ENCODE results near the gene PDLIM7.
A peak's percentile ranks its signal among the peaks of the same experiment; 100 is the strongest.

PDLIM7 gene

DNA sequence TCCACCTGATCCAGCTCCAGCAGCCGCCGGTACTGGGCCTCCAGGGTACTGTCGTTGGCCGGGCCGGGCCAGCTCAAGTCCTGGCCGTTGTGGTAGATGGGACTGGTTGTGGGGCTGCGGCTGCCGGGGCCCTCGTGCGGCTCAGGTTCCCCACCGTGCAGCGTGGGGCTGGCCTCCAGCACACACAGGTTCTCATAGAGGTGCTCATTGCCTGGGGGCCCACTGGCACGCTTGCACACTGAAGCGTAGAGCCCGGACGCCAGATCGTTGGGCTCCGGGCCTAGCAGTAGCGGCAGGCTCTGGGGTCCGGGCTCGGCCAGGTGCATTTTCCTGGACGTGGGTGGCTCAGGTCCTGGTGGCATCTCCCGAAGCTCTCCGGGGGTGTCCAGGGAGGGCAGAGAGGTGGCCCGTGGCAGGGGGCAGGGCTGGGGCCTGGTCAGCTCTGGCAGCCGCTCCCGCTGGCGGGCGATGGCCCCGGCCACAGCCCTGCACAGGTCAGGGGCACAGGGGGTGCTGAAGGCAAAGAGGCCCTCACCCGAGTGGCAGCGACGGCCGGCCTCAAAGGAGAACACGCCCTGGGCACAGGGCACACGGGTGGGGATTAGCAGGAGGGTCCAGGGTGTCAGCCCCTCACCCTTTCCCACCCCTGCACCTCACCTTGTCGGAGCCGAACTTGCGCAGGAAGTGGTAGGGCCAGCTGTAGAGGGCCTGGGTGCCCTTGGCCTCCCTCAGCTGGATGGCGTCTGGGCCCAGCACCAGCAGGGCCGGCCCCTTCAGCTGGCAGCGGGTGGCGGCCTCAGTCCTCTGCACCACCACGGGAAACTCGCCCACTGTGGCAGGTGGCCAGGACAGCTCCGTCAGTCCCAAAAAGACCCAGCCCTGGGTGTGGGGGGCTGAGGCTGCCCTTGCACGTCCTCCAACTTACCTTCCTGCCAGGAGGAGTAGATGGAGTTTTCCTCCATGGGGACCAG, 7.0 kb upstream of the PDLIM7 start:
- no peak for DNase-seq

DNA sequence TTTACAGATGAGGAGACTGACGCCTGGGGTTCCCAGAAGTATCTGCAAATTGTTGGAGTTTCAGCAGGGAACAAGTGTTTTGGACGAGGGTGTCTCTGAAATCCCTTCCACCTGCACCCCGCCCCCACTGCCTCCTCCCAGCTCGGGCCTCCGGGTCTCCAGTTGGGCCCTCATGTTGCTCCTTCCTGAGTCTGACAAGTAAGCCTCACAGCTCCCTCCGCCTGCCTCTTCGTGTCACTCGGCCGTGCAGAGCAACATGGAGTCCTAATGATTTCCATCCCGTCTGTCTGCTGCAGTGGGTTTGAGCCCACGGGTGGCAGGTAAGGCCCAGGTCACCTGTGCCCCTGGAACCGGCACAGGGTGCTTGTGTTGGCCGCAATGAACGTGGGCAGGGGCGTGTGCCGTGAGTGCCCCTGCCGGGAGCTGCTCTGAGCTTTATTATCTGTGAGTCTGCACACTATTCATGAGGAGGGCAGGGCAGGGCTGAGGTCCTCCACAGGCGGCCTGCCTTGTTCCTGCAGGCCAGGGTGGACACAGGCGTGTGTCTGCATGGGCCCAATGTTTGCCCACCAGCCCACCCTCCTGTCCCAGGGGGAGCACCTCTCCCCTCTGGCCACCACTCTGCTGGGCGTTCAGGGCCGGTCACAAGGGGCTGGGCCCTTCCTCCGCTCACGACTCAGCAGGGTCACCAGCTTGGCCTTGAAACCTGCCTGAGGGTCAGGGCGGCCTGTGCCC, 6.1 kb upstream of the PDLIM7 start:
- no peak for DNase-seq

DNA sequence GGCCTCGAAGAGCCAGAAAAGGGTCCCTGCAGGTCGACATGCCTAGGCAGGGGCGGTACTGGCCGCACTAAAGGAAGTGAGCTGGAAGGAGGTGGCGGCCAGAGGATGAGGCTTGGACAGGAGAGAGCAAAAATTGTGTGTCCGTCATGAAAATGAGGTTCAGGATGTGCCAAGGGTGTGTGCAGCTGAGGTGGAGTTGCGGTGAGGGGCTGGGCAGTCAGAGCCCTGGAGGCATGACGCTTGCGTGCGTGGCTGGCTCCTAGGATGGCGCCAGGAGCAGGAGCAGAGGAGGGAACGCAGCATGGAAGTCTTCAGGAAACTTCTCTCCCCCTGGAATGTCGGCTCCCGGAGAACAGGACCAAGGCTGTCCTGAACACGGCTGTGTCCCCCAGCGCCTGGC, 5.5 kb upstream of the PDLIM7 start:
- no peak for DNase-seq

DNA sequence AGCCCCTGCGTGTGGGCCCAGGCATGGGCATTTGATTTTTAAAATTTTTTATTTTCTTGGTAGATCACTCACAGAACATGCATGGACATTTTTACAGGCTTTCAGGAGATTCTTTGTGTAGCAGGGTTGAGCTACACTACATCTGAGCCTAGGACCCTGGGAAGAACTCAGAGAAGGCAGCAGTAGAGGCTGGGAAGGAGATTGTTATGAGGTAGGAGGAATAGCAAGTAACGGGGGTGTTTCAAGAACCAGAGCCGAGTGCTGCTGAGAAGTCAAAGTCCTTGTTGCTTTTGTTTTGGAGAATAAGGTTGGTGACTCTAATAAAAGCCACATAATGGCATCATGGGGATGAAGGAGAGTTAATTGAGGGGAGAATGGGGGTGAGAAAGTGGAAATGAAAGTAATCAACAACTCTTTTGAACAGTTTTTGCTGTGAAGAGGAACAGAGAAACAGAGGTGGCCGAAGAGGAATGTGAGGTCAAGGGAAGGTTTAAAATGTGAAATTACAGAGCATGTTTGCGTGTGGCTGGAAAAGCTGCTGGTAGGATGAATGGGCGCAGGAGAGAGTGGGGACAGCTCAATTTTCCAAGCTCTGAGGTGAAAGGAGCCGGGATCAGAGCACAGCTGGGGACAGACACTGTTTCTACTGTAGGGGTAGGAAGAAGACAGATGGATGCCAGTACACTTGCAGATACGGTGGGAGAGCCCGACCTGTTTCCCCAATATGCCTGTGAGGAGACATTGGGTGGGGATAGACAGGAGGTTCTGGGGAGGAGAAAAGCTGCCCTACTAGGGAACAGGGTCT, 4.7 kb upstream of the PDLIM7 start:
- DNase-seq = no peak

DNA sequence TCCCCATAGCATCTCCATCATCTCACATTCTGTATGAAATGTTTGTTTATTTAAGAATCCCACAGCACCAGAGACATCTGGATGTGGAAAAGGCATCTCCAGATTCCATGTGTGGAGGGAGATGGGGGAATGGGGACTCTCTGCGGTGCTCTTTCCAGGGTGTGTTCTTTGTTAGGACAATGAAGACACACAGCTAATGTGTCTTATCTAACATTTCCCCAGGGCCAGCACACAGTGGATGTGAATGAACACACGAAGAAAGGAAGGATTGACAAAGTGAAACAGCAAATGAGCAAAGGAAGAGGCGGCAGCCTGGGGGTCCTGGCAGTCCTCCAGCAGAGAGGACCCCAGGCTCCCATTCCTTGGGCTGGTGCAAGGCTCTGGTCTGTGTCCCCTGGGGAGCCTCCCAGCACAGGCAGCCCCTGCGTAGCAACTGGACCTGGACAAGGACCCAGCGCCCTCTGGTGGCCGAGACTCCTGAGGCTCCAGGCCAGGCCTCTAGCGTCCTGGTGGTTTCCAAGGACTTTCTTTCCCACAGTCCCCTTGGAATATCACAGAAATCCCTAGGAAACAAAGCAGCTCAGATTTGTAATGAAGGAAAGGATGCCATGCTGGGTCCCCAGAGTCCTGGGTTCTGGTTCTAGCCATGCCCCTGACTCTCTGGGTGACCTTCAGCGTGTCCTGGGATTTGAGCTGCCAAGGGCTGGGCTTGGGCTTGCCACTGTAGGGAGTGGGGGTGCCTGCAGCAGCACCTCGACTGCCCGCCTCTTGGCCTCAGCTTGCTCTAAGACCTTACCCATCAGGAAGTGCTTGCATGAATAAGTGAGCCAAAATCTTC, 3.5 kb upstream of the PDLIM7 start:
- DNase-seq = peak; percentile 42

DNA sequence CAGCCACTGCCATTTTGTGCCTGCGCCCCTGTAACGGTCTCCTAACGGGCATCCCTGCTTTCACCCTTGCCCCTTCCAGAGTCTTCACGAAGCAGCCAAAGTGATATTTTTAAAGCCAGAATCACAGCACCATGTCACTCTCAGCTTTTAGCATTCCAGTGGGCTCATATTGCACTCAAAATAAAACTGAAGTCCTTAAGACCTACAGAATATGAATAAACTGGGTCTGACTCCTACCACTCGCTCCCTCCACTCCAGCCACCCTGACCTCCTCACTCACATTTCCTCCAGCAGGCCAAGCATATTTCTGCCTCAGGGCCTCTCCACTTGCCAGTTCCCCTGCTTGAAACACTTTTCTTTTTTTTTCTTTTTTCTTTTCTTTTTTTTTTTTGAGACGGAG, 2.4 kb upstream of the PDLIM7 start:
- DNase-seq = no peak

DNA sequence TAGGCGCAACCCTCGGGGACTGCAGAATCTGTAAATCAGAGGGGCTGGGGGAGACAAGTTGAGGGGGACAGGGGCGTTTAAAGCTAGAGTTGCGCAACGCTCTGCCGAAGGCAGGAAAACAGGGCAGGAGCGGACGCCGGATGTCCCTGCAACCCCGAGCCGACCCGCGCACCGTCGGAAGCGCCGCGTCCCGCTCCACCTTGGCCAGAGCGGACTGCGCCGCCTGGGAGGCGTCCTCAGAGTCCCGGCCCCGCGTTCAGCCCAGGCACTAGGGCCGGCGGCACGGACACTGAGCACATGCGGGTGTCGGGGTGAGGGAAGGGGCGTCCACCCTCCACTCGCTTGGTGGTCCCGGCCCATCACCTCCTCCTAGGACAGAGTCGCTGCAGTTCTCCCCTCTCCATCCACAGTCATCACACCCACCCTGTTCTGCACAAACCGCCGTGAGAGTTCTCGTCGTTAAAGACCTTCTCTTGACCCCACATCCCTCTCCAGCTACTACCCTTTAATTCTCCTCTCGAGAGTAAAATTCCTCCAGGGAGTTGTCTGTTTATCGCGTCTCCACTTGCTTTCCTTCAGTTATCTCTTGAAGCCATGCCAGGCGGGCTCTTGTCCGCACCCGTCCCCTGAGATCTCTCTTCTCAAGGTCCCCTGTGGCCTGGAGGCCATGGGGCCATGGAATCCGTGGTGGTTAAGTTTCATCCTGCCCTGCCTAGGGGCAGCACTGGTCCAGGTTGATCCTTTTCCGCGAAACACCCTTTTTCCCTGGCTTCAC, 796 bp upstream of the PDLIM7 start:
- DNase-seq = no peak

DNA sequence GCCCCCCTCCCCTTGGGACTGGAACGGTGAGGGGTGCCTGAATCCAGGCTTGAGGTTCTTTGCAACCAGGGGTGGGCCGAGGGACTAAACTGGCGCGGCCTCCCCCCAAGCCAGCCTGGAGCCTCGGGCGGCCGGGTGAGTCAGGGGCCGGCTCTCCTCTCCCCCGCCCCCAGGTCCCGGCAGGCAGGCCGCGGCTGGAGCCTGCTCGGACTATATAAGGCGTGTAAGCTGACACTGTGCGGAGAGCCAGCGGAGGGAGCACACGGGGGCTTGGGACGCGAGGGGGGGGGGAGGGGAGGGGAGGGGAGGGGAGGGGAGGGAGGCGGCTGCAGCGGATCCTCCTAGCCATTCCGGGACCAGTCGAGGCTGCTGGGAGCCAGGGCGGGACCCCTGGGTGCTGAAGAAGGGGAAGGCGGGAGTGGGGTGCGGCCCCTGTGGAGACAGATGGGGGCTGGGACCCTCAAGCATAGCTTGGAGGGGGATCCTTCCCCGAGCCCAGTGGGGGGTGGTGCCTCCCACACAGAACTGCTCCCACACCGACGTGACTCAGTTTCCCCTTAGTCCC, 595 bp downstream of the PDLIM7 start:
- DNase-seq = peak; percentile 18

DNA sequence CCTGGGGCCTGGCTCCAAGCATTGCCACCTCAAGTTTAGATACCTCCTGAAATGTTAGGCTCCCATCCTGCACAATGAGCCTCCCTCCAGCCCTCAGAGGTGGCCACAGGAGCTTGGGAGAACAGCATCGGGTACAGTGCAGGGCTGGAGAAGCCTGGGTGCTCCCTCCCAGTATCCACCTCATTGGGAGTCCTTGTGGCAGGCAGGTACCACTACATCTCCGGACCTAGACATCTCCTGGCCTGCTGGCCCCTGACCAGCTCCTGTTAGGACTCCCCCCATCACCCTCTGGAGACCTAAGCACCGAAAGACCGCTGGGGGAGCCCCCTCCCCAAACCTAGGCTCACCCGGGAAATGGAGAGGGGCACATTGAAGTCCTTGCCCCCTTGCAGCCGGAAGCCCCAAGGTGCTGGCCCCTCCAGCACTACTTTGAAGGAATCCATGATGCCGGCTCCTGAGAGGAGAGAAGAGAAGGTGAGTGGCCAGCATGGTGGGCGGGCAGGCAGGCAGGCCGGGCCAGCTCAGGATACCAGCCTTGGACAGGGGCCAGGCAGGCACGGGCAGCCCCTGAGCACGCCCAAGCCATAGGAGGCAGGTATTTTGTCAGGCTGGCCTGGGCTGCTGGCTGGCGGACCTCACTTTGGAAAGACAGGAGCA, 1.2 kb downstream of the PDLIM7 start:
- no peak for DNase-seq

DNA sequence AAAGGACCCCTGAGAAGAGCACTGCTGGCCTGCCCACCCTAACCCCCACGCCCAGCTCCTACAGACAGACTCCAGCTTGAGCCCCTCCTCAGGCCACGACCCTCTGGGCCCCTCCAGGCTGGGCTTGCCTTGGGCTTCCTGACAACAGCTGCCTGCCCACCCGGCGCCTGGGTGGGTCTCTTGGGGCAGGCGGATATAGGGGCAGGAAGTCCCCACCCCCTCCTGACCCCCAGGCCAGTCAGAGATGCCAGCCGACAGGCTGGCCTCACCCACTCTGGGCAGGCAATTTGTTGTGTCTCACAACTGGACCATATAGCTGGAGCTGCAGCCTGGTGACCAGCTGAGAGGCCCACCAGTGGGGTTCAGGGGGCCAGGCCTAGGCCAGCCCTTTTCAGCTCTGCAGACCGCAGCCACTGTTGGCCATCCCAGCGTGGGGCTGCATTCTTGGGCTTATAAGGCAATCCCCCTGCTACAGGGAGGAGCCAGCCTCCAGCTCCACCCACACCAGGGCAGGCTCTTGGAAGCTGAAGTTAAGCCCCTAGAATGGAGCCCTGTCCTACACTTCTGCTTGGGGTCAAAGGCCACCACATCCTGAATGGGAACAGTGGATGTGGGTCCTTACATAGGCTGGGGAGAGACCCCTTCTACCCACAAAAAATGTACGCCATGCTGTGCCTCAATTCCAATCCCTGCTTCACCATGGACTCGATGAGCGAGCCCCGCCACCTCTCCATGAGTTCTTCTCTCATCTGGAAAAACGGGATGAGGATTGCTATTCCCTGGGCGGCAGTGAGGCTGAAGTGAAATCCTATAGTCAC, 2.0 kb downstream of the PDLIM7 start:
- DNase-seq = no peak

DNA sequence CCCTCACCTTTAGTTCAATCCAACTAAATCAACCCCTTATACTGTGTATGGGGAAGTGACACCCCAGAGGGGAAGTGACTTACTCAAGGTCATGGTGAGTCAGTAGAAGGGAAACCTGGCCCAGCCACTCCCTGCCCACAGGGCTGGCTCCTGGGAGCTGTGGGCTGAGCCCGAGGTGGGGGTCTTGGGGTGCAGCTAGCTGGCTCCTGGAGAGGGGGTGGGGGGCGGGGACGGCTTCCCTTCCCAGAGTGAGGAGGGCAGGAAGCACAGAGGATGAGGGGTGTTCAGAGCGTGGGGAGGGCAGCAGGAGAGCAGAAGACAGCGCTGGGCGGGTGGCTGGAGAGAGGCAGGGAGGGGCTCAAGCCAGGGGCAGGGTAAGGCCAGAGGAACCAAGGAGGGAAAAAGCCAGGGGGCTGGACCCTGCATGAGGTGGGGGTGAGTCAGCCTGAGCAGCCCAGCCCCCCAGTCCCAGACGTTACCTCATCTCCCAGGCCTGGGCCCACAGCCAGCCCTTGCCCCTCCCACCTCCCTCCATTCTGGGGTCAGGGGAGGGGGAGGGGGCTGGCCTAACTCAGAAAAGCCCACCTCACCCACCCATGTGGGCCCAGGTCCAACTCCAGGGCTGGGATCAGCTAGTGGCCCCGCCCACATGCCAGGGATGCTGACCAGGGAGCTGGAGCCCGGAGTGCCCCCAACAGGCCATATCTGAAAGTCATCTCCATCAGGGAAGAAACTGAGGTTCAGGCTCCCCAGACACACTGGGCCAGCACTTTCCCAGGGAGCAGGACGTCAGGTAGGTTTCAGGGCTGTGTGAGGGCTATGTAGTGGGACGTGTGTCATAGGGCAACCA, 2.8 kb downstream of the PDLIM7 start:
- no peak for DNase-seq

DNA sequence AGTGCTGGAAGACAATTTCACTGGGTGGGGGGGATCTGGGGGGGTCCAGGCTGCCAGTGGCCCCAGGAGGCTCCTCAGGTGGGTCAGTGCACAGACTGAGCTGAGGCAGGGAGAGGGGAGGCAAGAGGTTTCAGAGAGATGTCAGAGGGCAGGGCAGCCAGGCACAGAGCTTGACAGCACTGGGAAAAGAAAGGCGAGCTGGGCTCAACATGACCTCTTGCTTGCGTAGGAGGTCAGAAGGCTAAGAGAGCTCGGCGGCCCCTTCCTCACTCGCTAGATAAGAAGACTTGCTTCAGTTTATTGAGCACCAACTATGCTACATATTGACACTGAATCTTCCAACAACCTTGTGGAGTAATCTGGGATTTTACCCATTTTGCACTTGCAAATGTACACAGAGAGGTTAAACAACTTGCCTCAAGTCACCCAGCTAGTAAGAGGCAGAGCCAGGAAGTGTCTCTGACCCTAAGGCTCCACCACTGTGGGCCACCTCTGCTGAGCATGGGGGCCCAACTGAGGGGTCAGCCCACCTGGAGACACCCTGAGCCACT, 3.5 kb downstream of the PDLIM7 start:
- no peak for DNase-seq

DNA sequence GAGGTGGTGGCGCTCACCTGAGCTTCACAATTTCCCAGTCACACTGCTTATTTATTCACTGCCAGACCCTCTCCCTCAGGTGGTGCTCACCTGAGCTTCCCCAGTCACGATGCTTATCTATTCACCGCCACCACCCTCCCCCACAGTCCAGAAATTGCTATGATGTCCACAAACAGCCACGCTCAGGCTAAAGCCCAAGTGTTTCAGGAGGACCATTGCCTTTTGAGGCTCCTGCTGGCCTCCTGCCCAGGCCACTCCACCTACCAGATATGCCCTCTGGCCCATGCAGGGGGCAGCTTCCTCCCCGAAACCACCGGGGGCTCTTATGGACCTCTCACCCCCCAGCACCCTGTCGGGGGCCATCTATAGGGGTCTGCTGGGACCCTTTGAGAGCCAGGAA, 4.6 kb downstream of the PDLIM7 start:
- no peak for DNase-seq

DNA sequence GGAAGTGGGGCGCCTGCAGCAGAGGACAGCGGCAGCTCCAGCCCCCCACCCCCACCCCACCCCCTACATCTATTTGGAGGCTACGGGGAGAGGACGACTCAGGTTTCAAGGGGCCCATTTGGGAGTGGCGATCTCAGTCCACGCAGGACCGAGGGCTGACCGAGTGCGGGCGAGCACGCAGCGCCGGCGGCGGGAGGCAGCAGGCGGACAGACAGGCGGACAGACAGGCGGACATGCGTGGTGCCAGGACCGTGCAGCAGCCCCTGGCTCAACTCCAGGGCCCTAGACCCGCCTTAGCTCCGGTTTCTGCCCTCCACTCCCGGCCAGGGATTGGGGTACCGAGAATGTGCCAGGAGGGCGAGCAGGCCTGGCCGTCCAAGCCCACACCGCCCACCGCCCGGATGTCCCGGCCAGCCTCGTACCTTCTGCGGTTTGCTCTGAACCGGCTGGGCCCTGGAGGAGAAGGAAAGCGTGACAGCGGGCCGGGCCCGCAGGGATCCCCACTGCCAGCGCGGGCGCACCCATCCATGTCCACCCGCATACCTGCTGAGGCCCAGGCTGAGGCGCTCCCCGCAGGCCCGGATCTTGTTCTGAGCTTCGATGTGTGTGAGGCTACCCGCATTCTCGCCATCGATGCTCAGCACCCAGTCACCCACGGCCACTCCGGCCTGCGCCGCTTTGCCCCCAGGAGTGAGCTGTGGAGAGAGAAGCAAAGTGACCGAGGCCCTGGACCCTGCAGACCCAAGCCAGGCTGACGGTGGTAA, 5.2 kb downstream of the PDLIM7 start:
- no peak for DNase-seq

DNA sequence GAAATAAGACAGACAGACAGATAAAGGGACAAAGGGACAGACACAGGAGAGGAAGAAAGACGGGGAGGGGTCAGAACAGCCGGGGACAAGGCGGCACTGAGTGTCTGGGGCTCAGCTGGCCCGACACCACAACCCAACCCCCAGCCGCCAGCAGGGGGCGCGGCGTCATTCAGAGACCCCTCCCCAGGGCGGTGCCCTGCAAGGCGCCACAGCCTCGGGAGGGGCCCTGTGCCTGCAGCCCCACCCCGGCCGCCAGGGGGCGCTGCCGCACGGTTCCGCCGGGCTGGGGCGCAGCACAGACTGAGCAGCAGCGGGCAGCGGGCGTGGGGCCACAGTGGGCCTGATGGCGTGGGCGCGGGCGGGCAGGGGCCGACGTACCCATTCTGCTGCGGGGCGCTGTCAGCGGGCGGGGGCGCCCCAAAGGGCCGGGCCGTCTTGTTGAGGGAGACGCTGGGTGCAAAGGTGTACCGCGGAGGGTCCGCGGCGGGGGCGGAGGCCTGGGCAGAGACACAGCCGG, 5.9 kb downstream of the PDLIM7 start:
- peak; percentile 52 for DNase-seq

DNA sequence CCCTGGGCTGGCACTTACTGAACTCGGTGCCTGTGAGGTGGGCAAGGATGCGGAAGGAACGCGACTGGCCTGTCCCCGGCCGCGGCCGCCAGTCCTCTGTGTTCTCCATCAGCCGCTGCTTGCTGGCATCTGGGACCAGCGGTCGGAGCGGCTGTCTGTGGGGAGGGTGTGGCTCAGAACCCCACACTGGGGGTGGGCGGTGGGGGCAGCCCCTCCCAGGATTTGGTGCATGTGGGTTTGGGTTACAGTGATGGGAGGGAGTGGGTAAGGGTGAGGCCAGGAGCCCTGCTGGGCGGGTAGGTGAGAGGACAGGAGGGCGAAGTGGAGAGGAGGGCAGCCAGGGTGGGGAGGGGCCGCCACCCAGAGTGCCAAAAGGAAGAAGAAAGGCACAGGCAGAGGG, 6.4 kb downstream of the PDLIM7 start:
- no peak for DNase-seq

DNA sequence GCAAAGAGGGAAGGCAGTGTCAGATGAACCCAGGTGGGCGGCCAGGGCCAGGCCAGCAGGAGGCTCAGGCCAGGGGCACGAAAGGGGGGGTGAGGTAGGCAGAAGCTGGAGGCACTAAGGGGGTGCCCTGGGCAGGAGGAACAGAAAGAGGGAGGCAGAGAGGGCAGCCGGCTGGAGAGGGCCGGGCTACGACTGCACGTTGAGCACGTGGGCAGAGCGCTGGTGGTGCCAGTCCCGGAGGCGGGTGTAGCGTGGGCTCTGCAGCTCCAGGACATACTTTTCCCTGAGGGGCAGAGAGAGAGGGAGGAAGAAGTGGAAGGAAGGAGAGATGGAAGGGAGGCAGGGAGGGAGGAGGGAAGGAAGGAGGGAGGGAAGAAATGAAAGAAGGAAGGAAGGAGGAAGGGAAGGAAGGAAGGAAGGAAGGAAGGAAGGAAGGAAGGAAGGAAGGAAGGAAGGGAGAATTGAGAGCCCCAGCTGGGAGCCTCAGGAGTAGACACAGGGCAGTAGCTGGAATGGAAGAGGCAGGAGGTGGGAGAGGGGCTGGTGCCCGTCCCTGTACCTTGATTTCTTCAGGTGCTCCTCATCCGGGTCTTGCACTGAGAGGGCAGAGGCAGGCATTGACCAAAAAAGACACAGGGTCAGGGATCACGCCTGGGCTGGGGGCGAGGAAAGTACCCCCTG, 7.0 kb downstream of the PDLIM7 start:
- no peak for DNase-seq
